Iris pigment epithelial cell (primary cell): Measurements from ENCODE around the gene PBXIP1.
A peak's percentile ranks its signal among the peaks of the same experiment; 100 is the strongest.

Experiments
- DNase-seq: peaks from one replicate; pipeline ENCODE4 v3.0.0-alpha.2; 2011; ENCODE audit warnings: low read depth

PBXIP1 gene

DNA sequence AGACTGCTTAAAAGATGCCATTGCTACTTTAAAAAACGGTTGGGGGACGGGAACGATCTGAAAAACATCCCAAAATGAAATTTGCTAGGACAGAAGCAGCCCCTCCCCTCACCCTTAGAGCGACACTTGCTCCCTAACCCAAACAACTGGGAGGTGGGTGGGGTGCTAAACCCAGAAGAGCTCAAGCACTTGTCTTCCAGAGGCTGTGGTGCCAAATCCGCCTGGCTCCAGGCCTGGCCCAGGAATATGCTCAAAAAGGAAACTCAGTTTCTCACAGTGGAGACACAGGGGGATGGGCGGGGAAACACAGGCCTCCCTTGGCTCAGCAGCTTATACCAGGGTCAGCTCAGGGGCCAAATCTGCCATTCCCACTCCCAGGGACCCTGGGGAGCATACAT is 644 bp upstream of the PBXIP1 start:
- peak; percentile 18 for DNase-seq

GRCh38 chr1:154955039-154955717 is 721 bp downstream of the PBXIP1 start:
- peak; percentile 89 for DNase-seq

DNA sequence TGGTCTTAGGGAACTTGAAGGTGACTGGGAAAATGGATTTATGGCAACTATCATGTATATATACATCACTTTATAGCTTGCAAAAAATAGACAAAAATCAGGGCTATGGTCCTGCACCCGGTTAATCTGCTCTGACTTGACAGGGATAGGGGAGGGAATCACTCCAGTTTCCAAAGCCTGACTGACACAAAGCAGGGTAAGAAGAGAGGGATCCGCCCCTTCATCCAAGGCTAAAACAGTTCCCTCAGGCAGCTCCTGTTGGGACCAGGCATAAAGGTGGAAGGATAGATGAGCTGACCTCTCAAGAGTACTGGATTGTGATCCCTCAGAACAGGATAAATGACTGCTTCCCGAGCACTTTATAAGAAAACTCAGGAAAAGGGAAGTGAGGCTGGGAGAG is 1.4 kb downstream of the PBXIP1 start:
- no peak for DNase-seq

DNA sequence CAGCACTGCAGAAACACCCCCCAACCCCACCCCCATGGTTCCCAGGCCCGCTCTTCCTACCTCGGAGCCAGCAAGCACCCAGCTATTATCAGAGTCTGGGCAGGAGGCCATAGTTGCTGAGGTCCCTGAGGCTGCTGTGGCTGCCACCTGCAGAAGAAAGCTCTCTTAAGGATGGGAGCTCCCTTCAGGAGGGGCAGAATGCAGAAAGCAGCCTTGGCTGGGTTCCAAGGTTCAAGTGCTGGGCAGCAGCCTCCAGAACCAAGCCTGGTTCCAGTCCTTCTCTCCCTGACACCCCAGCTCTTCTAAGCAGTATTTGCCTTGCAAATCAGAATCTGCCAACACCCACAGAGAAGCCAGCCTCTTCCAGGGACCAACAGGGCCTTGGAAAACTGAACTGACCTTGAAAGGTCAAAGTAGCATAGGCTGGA is 2.3 kb downstream of the PBXIP1 start:
- no peak for DNase-seq

DNA sequence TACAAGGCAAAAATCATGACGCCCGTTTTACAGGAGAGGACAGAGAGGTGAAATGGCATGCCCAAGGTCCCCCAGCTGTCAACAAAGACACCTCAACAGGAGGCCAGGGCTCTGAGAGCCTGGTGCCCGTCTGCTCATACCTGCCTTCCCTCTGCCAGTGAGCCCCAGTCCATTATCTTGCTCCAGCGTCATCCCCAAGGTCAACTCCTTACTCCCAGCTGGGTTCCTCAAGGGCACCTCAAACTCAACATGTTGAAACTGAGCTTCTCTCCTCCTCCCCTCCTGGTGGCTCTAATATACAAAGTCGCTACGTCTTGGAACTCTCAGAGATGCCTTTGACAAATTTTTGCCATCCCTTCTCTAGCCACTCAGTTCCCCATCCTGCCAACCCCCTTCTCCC is 3.2 kb downstream of the PBXIP1 start:
- no peak for DNase-seq

DNA sequence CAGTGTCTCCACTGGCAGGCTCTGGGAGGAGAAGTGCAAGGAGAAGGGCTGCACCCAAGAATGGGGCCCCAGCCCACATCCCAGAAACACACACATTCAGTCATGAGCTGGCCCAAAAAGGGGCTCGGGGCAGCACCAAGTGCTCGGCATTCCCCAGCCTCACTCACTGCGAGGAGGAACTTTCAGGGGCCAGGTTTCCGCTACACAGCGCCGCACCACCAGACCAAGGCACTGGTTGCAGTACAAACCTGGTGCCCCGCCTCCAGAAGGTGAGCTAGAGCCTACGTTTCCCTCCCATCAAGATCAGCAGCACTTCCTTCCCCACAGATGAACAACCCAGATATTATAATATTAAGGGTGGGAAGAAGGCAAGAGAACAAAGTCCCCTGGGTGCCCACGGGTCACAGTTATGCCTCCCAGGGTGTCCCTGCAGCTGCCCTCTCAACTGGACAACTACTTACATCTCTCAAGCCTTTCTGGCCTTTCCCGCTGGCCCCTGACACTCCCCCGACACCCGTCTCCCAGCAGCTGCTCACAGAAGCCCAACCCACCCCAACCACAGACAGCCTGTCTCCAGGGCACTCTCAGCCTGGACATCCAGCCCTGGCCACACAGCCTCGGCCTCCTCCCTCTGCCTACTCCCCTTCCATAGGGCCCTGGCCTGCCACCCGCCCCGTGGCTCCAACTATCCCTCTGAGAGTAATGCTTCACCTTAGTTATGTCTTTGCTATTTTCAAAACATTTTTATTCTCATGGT is 3.8 kb downstream of the PBXIP1 start:
- DNase-seq, result no peak

- DNase-seq, result no peak
Measured at GRCh38 chr1:154948079-154948478, 7.8 kb downstream of the PBXIP1 start.

GRCh38 chr1:154945962-154946850 is 9.7 kb downstream of the PBXIP1 start:
- no peak for DNase-seq

DNA sequence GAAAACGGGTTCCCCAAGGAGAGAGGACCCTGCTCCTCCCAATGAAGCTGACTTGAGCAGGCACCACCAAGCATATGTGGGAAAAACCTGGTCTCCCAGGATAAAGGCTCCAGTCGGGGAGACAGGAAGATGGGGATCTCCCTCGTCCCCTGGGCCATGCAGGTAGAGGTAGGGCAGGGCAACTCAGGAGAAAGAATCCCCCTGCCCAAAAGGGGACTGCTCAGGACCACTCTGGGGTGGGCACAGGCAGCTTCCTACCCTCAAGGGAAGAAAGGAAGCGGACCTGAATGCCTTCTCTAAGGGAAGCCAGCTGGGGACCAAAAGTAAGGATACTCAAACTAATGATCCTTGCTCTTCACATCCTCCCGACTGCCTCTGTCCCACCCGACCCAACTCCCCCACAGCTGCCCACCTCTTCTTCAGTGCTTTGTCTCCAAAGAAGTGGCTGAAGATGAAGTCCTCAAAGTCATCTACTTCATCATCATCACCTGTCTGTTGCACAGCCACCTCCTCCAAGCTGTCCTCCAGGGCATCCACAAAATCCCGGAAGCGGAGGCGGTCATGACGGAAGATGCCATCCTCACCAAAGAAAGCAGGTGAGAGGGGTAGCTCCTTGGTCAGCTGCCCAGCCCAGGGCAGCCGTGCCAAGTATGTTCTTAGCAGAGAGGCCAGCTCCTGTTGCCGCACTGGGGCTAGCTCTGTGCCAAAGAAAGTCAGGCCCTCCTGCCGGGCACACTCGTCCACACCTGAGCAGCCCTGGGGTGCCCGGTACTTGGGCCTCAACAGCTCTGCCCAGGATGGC is 10.5 kb downstream of the PBXIP1 start:
- no peak for DNase-seq

DNA sequence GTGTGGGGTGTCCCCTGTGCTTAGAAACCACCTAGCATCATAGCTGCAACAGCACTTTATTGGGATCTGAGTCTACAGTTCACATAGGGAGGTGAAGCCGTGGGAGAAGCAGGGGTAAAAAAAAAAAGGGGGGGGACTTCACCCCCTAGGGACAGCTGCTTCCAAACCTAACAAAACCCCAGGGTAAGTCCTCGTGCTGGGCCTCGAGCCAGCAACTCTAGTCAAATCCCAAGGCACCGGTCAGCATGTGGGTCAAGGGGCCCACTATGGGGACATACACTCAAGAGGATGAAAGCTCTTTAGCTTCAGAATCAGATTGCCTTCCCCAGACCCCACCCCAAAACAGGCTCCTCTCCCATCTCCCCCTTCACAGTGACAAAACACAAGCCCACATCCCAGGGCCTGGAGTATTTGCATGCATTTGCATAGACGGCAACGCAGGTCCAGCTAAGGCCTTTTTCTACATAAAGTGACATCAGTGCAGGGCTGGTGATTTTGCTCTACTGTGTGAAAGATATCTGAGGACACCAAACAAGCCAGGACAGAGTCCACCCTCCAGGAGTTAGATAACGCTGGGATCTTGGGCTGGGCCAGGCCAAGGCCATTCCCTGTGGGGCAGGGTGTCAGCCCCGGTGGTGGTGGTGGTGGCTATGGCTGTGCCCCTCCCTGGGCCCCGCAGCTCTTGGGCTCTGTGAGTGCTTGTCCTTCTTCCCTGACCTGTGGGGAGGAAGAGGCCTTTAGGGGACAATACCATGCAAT is 11.3 kb downstream of the PBXIP1 start:
- no peak for DNase-seq

GRCh38 chr1:154943649-154944400 is 12.1 kb downstream of the PBXIP1 start:
- DNase-seq, result peak; percentile 21

- peak; percentile 22 for DNase-seq
Measured at GRCh38 chr1:154941333-154942013, 14.4 kb downstream of the PBXIP1 start.

DNA sequence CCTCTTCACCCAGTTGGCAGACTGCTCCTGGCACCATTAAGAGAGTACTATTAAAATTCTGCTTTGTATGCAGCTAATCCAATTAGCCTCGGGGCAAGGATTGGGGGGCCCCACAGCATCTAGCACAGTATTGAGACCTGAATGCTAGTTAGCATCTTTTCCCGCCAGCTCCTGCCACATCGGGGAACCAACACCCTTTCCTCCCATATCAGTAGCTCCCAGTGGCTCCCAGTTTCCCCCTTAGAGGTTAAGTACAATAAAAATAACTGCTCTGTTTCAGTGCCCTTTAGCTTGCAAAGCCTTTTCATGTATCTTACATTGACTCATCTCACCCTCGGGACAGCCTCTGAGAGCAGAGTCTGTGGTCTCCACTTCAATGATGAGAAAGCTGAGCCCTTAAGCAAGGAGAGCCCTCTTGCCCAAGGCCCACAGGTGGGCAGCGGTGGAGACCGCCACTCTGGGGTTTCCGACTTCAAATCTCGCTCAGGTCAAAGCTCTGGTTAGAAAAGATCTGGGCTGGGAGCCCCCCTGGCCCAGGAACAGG is 15.2 kb downstream of the PBXIP1 start:
- DNase-seq, result no peak

- DNase-seq, result no peak
Measured at GRCh38 chr1:154940213-154940560, 15.7 kb downstream of the PBXIP1 start.

- DNase-seq, result no peak
Measured at GRCh38 chr1:154938604-154939399, 17.1 kb downstream of the PBXIP1 start.

- no peak for DNase-seq
Measured at GRCh38 chr1:154937988-154938386, 17.9 kb downstream of the PBXIP1 start.

- peak; percentile 98 for DNase-seq
Measured at GRCh38 chr1:154937085-154937987, 18.6 kb downstream of the PBXIP1 start.
